Left lobe of liver (tissue), 2 donors: ENCODE results near the gene MAGEC3. TPM values are rescaled to one million over a fixed set of nuclear protein-coding genes. Genes with fewer than 3 reads are reported as not detected.

ENCODE experiments used
- ATAC-seq: fragments of 200-7000 bp; cut with Tn5 transposase; one replicate; pipeline ENCODE4 v1.9.1; 2020; ENCODE audit warnings: mild to moderate bottlenecking, moderate library complexity
- DNase-seq: peaks from one replicate; pipeline ENCODE4 v3.0.0-alpha.2; 2020; ENCODE audit warnings: low spot score
- total RNA-seq: library from RNA; stranded (reverse); gene quantifications from one replicate; pipeline ENCODE4 v1.2.1, GENCODE V29; 2021
- donor health status: DM: no; HTN: no; CAD: no; lungs with moderate emphysema.
- donor health status: DM: no; HTN: yes; CAD: no.

The MAGEC3 gene
- total RNA-seq, 1 donor from 2014 or later: not detected

DNA sequence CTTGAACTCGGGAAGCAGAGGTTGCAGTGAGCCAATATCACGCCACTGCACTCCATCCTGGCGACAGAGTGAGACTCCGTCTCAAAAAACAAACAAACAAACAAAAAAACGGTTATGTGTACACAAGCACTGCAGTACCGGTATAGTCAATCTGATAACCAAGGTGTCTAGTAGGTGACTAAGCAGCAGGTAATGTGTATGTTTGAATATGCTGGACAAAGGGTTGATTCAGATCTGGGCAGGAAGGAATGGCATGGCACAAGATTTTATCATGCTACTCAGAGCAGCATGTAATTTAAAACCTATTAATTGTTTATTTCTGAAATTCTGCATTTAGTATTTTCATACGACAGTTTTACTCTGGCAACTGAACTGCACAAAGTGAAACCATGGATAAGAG lies 107.3 kb downstream of the MAGEC3 start:
- DNase-seq: no peak
- ATAC-seq: no peak

DNA sequence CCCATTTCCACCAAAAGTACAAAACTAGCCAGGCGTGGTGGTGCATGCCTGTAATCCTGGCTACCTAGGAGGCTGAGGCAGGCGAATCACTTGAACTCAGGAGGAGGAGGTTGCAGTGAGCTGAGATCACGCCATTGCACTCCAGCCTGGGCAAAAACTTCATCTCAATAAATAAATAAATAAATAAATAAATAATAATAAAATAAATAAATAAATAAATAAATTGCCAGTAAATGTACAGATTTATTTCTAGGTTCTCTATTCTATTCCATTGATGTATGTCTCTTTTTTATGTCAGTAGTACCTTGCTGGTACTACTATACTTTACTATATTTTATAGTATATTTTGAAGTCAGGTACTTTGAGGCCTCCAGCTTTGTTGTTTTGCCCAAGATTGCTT lies 109.2 kb downstream of the MAGEC3 start:
- DNase-seq: no peak
- no peak for ATAC-seq

Other genes with a start within 250 kb of the MAGEC3 start
- not detected for gene SPANXA2, start 248.6 kb upstream of the MAGEC3 start, total RNA-seq
- not detected for gene SPANXD, start 139.6 kb upstream of the MAGEC3 start, total RNA-seq
- gene MAGEC1, start 65.6 kb downstream of the MAGEC3 start, total RNA-seq: not detected